ENCODE measurements around the gene ZDHHC14.

Gene ZDHHC14

GRCh38 chr6:157520117-157520406 lies 139.1 kb downstream of the ZDHHC14 start:
- no peaks in the 10 kb centered on the region for H3K79me2 ChIP-seq (ENCODE audit: control insufficient read depth, low read length)
- no peaks in the 10 kb centered on the region for H3F3A ChIP-seq (ENCODE audit: control insufficient read depth, insufficient read depth)
- no peak overlapping the region for H3K4me3 ChIP-seq (ENCODE audit: low read length)
- TF ChIP-seq EZH2phosphoT487 (IDR thresholded peaks at IDR 0.05; ENCODE audit: borderline replicate concordance, low read length) (no peak), CTCF (IDR thresholded peaks at IDR 0.05; ENCODE audit: low read depth, low read length, poor library complexity, severe bottlenecking) (no peak)
- no peaks in the 10 kb centered on the region for H4K20me1 ChIP-seq (ENCODE audit: control insufficient read depth, insufficient read depth, low read depth, low read length)
- peaks cover 9% of the 10 kb centered on the region for H3K4me1 ChIP-seq (ENCODE audit: control insufficient read depth, low read length)
- H3K9me3 ChIP-seq (ENCODE audit: control insufficient read depth, insufficient read depth, low read length) = peaks cover 3% of the 10 kb centered on the region; the same call in 1 of the 2 replicates
- H3K9me2 ChIP-seq (replicated peaks; ENCODE audit: control insufficient read depth, low read length) = no peaks in the 10 kb centered on the region
- no peak overlapping the region for H3K4me2 ChIP-seq (ENCODE audit: low read length)
- H3K36me3 ChIP-seq (ENCODE audit: control insufficient read depth, low read length) = no peaks in the 10 kb centered on the region
- H3K27ac ChIP-seq (ENCODE audit: low read depth, low read length) = no peak overlapping the region
- no peaks in the 10 kb centered on the region for H3K27me3 ChIP-seq (ENCODE audit: control insufficient read depth, low read length)

- Histone ChIP-seq H3K4me2 (ENCODE audit: low read length) (no peak overlapping the region), H3K27me3 (ENCODE audit: control insufficient read depth, low read length) (no peaks in the 10 kb centered on the region), H3K36me3 (ENCODE audit: control insufficient read depth, low read length) (no peaks in the 10 kb centered on the region), H3K4me3 (ENCODE audit: low read length) (no peak overlapping the region), H3K9me3 (ENCODE audit: control insufficient read depth, insufficient read depth, low read length) (peaks cover 3% of the 10 kb centered on the region; the same call in 1 of the 2 replicates), H3F3A (ENCODE audit: control insufficient read depth, insufficient read depth) (no peaks in the 10 kb centered on the region), H3K79me2 (ENCODE audit: control insufficient read depth, low read length) (no peaks in the 10 kb centered on the region), H4K20me1 (ENCODE audit: control insufficient read depth, insufficient read depth, low read depth, low read length) (no peaks in the 10 kb centered on the region), H3K4me1 (ENCODE audit: control insufficient read depth, low read length) (peaks cover 9% of the 10 kb centered on the region), H3K27ac (ENCODE audit: low read depth, low read length) (no peak overlapping the region), H3K9me2 (replicated peaks; ENCODE audit: control insufficient read depth, low read length) (no peaks in the 10 kb centered on the region)
- no peak for TF ChIP-seq CTCF (IDR thresholded peaks at IDR 0.05; ENCODE audit: low read depth, low read length, poor library complexity, severe bottlenecking)
- no peak for TF ChIP-seq EZH2phosphoT487 (IDR thresholded peaks at IDR 0.05; ENCODE audit: borderline replicate concordance, low read length)
These were observed 139.8 kb downstream of the ZDHHC14 start for GRCh38 chr6:157520596-157521361.

GRCh38 chr6:157521362-157522335 lies 140.7 kb downstream of the ZDHHC14 start:
- Histone ChIP-seq H4K20me1 (ENCODE audit: control insufficient read depth, insufficient read depth, low read depth, low read length) (no peaks in the 10 kb centered on the region), H3K4me2 (ENCODE audit: low read length) (no peak overlapping the region), H3K4me3 (ENCODE audit: low read length) (no peak overlapping the region), H3K27me3 (ENCODE audit: control insufficient read depth, low read length) (no peaks in the 10 kb centered on the region), H3K27ac (ENCODE audit: low read depth, low read length) (no peak overlapping the region), H3K79me2 (ENCODE audit: control insufficient read depth, low read length) (no peaks in the 10 kb centered on the region), H3K4me1 (ENCODE audit: control insufficient read depth, low read length) (peaks cover 9% of the 10 kb centered on the region), H3K9me3 (ENCODE audit: control insufficient read depth, insufficient read depth, low read length) (peaks cover 3% of the 10 kb centered on the region; the same call in 1 of the 2 replicates), H3F3A (ENCODE audit: control insufficient read depth, insufficient read depth) (no peaks in the 10 kb centered on the region), H3K36me3 (ENCODE audit: control insufficient read depth, low read length) (no peaks in the 10 kb centered on the region), H3K9me2 (replicated peaks; ENCODE audit: control insufficient read depth, low read length) (no peaks in the 10 kb centered on the region)
- TF ChIP-seq EZH2phosphoT487 (IDR thresholded peaks at IDR 0.05; ENCODE audit: borderline replicate concordance, low read length) = no peak
- no peak for TF ChIP-seq CTCF (IDR thresholded peaks at IDR 0.05; ENCODE audit: low read depth, low read length, poor library complexity, severe bottlenecking)
